Measurements from ENCODE around the gene REEP1. TPM values are rescaled to one million over a fixed set of nuclear protein-coding genes. Genes with fewer than 3 reads are reported as not detected.
A peak's percentile ranks its signal among the peaks of the same experiment; 100 is the strongest.

REEP1 gene
- total and polyA plus RNA-seq, 9 of the 15 experiments (the other 6 are each of a cell fraction or from before 2014, with no cell fraction given), result 0.11 to 0.67 (median 0.13) TPM

DNA sequence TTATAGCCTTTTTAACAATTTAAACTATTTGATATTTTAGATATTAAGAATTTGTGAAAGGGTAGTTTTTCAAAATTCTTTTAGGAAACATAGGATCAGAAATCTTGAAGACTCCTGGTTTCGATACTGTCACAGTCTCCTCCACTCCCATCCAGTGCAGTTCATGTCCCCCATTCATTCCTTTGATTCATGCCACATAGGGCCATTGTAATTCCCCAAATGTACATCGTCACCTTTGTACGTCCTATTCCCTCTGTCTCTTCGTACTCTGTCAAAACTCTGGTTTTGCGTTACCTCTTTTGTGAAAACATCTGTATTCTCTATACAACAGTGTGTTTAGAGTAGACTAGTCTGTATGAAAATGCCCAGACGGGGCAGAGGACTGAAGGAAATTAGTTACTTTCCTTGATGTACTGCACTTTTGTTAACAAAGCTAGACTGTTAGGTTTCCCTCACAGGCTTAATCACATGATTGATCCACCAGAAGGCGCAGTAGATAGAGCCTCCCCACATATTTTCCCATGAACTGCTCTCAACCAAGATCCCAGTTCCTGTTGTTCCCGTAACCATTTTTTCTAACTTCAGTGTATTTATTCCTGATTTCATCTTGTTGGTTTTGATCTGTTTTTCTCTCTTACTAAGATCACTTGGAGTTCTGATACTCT, 135.6 kb downstream of the REEP1 start (continued):
- TF ChIP-seq CTCF (IDR thresholded peaks at IDR 0.05 in 2 of 3, conservative IDR thresholded peaks at IDR 0.05 in 1 of 3; ENCODE audit: insufficient read depth in 2 of 3, low read depth in 1 of 3, low read length in 3 of 3) (peak in 2 of 3 experiments; percentile 37 to 57; a peak in 3 of 6 replicates), PRDM10 (IDR thresholded peaks at IDR 0.05; ENCODE audit: partially characterized antibody) (peak; percentile 41), ZNF551 (CRISPR knock-in tag; IDR thresholded peaks at IDR 0.05) (no peak), PML (IDR thresholded peaks at IDR 0.05; ENCODE audit: low read length) (0 out of 2 replicates have a peak, but pooled peaks have one; percentile 59), ZNF165 (CRISPR knock-in tag; IDR thresholded peaks at IDR 0.05; ENCODE audit: borderline replicate concordance) (no peak), FOXM1 (IDR thresholded peaks at IDR 0.05; ENCODE audit: low read depth) (0 out of 2 replicates have a peak, but pooled peaks have one; percentile 24), FOXM1 (CRISPR knock-in tag; IDR thresholded peaks at IDR 0.05; ENCODE audit: low read depth) (no peak), ZNF57 (CRISPR knock-in tag; IDR thresholded peaks at IDR 0.05) (no peak), SIRT6 (IDR thresholded peaks at IDR 0.05; ENCODE audit: low read depth, low read length) (no peak), RFX5 (IDR thresholded peaks at IDR 0.05; ENCODE audit: low read depth, low read length) (no peak), PHF20 (IDR thresholded peaks at IDR 0.05; ENCODE audit: partially characterized antibody) (no peak), EP300 (IDR thresholded peaks at IDR 0.05; ENCODE audit: low read length) (peak; percentile 72), AFF1 (IDR thresholded peaks at IDR 0.05; ENCODE audit: low read depth in 1 of 2, partially characterized antibody in 2 of 2) (peak; percentile 24 to 62), TAF1 (IDR thresholded peaks at IDR 0.05; ENCODE audit: control insufficient read depth, extremely low read depth, insufficient read depth, low read length, severe bottlenecking) (peak; percentile 23), ZNF79 (CRISPR knock-in tag; IDR thresholded peaks at IDR 0.05; ENCODE audit: low read depth) (no peak)
- TF ChIP-seq, protein P1, sequence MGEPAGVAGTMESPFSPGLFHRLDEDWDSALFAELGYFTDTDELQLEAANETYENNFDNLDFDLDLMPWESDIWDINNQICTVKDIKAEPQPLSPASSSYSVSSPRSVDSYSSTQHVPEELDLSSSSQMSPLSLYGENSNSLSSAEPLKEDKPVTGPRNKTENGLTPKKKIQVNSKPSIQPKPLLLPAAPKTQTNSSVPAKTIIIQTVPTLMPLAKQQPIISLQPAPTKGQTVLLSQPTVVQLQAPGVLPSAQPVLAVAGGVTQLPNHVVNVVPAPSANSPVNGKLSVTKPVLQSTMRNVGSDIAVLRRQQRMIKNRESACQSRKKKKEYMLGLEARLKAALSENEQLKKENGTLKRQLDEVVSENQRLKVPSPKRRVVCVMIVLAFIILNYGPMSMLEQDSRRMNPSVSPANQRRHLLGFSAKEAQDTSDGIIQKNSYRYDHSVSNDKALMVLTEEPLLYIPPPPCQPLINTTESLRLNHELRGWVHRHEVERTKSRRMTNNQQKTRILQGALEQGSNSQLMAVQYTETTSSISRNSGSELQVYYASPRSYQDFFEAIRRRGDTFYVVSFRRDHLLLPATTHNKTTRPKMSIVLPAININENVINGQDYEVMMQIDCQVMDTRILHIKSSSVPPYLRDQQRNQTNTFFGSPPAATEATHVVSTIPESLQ (CRISPR knock-in tag; IDR thresholded peaks at IDR 0.05), result no peak
